GM19351 (cell line): ENCODE results near the gene NKAPD1.
A peak's percentile ranks its signal among the peaks of the same experiment; 100 is the strongest.
"Not testable (repeated sequence)": the region's sequence is repeated elsewhere in the genome, so short reads cannot be mapped to it uniquely, and the experiment has no call there.

ENCODE experiments used
- ATAC-seq: cut with Tn5 transposase; IDR thresholded peaks from one replicate; pipeline ENCODE4 v1.9.1; 2021; ENCODE audit warnings: mild to moderate bottlenecking, moderate library complexity; ENCODE audit not compliant: unreplicated experiment

NKAPD1 gene

GRCh38 chr11:112086422-112087191, 12.5 kb downstream of the NKAPD1 start, which contains the start of the genes SDHD and TIMM8B:
SDHD (plus strand) TSS chr11:112086873; CDS start chr11:112086908, 35 bp downstream.
TIMM8B (minus strand) TSS chr11:112086756; CDS start chr11:112086723, 33 bp downstream.
- ATAC-seq: peak; percentile 93

- no peak for ATAC-seq
Measured at GRCh38 chr11:112087212-112087611, 13.1 kb downstream of the NKAPD1 start.

GRCh38 chr11:112095302-112095701, 21.2 kb downstream of the NKAPD1 start:
- not testable (repeated sequence) for ATAC-seq

- ATAC-seq: no peak
Measured at GRCh38 chr11:112096194-112096593, 22.1 kb downstream of the NKAPD1 start.

- ATAC-seq: no peak
Measured at GRCh38 chr11:112097734-112098528, 23.8 kb downstream of the NKAPD1 start.

GRCh38 chr11:112100462-112100861, 26.4 kb downstream of the NKAPD1 start:
- ATAC-seq: no peak

- no peak for ATAC-seq
Measured at GRCh38 chr11:112103446-112103845, 29.3 kb downstream of the NKAPD1 start.

- no peak for ATAC-seq
Measured at GRCh38 chr11:112106070-112106469, 32.0 kb downstream of the NKAPD1 start.

GRCh38 chr11:112113539-112114457, 39.7 kb downstream of the NKAPD1 start:
- ATAC-seq: peak; percentile 57

- no peak for ATAC-seq
Measured at GRCh38 chr11:112114460-112114859, 40.4 kb downstream of the NKAPD1 start.

- ATAC-seq: no peak
Measured at GRCh38 chr11:112115386-112115785, 41.3 kb downstream of the NKAPD1 start.

- no peak for ATAC-seq
Measured at GRCh38 chr11:112118176-112118575, 44.1 kb downstream of the NKAPD1 start.

GRCh38 chr11:112121981-112122615, 48.0 kb downstream of the NKAPD1 start:
- ATAC-seq: no peak

- no peak for ATAC-seq
Measured at GRCh38 chr11:112123129-112123528, 49.0 kb downstream of the NKAPD1 start.

GRCh38 chr11:112127056-112127455, 53.0 kb downstream of the NKAPD1 start:
- no peak for ATAC-seq

- no peak for ATAC-seq
Measured at GRCh38 chr11:112128483-112129121, 54.5 kb downstream of the NKAPD1 start.

GRCh38 chr11:112129656-112130055, 55.6 kb downstream of the NKAPD1 start:
- ATAC-seq: no peak

- ATAC-seq: no peak
Measured at GRCh38 chr11:112132737-112133136, 58.6 kb downstream of the NKAPD1 start.

- ATAC-seq: no peak
Measured at GRCh38 chr11:112134473-112134872, 60.4 kb downstream of the NKAPD1 start.
